Measurements from ENCODE around the gene DBP. TPM values are rescaled to one million over a fixed set of nuclear protein-coding genes. Genes with fewer than 3 reads are reported as not detected.

The DBP gene
- total RNA-seq, 4 donors from 2014 or later = 2.4 to 20.1 (median 10.1) TPM

DNA sequence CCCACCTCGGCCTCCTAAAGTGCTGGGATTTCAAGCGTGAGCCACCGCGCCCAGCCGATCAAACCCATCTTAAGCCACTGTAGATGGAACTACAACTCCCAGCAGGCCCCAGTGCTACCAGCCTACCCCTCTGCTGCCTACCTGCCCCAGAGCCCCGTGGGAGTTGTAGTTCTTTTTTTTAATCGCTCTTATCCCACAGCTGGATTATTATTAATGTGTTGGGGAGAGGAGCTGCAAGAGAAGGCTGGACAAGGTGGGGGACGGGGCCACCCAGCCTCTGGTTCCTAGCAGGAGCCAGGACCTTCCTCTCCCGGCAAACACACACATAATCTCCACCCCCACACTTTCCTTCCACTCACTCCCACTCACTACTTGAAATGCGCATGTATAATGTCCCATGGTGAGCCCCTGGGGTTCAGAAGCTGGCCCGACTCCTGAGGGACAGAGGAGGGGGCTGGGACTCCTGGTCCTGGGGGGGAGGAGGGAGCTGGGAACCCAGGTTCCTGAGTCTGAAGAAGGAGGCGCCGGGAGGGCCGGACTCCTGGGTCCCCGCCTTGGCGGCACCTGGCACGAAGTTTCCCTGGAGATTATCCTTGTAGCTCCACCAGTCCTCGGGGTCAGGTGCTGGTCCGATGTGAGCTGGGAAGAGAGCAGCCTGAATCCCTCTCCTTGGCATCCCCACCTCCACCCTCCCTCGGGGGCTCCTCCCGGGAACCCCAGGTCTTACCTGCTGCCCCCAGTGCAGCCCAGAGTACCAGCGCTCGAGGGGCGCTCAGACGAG, 7.8 kb upstream of the DBP start:
- Histone ChIP-seq H3K9me3 (no peaks in the 10 kb centered on the region), H3K27ac (peak overlapping the region; percentile 86 to 96 (median 91)), H3K4me3 (peak overlapping the region; percentile 59 to 67 (median 66)), H3K27me3 (no peaks in the 10 kb centered on the region), H3K36me3 (no peaks in the 10 kb centered on the region), H3K4me1 (peaks cover 0 to 27% (median 10%) of the 10 kb centered on the region in 4 donors)
- WGBS, 2 donors = 3 to 11% methylated on average over 18 to 25 of the region's 25 CpGs
- DNase-seq (ENCODE audit: low spot score in 2 of 2) = peak; percentile 66 to 84
- peak in 1 of 2 donors; percentile 41 for TF ChIP-seq POLR2A (IDR thresholded peaks at IDR 0.05)
- TF ChIP-seq, protein P1, sequence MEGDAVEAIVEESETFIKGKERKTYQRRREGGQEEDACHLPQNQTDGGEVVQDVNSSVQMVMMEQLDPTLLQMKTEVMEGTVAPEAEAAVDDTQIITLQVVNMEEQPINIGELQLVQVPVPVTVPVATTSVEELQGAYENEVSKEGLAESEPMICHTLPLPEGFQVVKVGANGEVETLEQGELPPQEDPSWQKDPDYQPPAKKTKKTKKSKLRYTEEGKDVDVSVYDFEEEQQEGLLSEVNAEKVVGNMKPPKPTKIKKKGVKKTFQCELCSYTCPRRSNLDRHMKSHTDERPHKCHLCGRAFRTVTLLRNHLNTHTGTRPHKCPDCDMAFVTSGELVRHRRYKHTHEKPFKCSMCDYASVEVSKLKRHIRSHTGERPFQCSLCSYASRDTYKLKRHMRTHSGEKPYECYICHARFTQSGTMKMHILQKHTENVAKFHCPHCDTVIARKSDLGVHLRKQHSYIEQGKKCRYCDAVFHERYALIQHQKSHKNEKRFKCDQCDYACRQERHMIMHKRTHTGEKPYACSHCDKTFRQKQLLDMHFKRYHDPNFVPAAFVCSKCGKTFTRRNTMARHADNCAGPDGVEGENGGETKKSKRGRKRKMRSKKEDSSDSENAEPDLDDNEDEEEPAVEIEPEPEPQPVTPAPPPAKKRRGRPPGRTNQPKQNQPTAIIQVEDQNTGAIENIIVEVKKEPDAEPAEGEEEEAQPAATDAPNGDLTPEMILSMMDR (IDR thresholded peaks at IDR 0.05) = no peak
- TF ChIP-seq EP300 (IDR thresholded peaks at IDR 0.05) = peak; percentile 48 to 49

DNA sequence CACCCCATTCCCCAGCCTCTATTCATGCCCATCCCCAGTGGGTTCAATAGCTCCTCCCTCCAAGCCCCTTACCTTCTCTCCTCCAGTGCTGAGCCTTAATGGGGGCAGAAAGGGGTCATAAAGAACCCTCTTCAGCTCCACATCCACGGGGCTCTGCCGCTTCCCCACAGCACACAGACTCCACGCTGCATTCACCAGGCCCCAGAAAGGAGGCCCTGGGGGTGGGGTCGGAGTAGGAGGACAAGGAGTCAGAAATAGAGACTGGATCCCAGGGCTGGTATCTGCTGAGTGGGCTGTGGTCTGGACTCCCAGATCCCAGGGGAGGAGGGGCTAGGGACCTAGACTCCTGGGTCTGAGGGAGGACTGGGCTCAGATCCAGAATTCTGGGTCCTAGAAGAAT, 7.2 kb upstream of the DBP start:
- Histone ChIP-seq H3K27ac (no peak overlapping the region), H3K4me1 (peaks cover 0 to 27% (median 10%) of the 10 kb centered on the region in 4 donors), H3K27me3 (no peaks in the 10 kb centered on the region), H3K4me3 (no peak overlapping the region), H3K9me3 (no peaks in the 10 kb centered on the region), H3K36me3 (no peaks in the 10 kb centered on the region)
- no peak for DNase-seq (ENCODE audit: low spot score in 2 of 2)
- TF ChIP-seq, protein P1 (IDR thresholded peaks at IDR 0.05) = no peak
- TF ChIP-seq POLR2A (IDR thresholded peaks at IDR 0.05) = no peak
- no peak for TF ChIP-seq EP300 (IDR thresholded peaks at IDR 0.05)
- 59 to 76% methylated on average over 4 of the region's 4 CpGs for WGBS, 2 donors

DNA sequence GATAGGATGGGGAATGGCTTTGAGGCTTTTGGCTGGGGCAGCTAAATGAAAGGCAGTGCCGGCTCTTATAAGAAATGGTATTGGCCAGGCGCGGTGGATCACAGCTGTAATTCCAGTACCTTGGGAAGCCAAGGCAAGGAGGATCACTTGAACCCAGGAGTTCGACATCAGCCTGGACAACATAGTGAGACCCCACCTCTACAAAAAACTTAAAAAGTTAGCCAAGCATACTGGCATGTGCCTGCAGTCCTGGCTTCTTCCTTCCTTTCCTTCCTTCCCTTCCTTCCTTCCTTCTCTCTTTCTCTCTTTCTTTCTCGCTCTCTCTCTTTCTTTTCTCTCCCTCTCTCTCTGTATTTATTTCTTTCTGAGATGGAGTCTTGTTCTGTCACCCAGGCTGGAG, 5.7 kb upstream of the DBP start:
- Histone ChIP-seq H3K4me3 (no peak overlapping the region), H3K4me1 (peaks cover 0 to 38% (median 17%) of the 10 kb centered on the region in 4 donors), H3K9me3 (no peaks in the 10 kb centered on the region), H3K27me3 (no peaks in the 10 kb centered on the region), H3K36me3 (no peaks in the 10 kb centered on the region), H3K27ac (no peak overlapping the region)
- TF ChIP-seq, protein P1 (IDR thresholded peaks at IDR 0.05) = no peak
- no peak for TF ChIP-seq POLR2A (IDR thresholded peaks at IDR 0.05)
- TF ChIP-seq EP300 (IDR thresholded peaks at IDR 0.05) = no peak
- 88 to 89% methylated on average over 5 of the region's 5 CpGs for WGBS, 2 donors
- DNase-seq (ENCODE audit: low spot score in 2 of 2) = no peak

DNA sequence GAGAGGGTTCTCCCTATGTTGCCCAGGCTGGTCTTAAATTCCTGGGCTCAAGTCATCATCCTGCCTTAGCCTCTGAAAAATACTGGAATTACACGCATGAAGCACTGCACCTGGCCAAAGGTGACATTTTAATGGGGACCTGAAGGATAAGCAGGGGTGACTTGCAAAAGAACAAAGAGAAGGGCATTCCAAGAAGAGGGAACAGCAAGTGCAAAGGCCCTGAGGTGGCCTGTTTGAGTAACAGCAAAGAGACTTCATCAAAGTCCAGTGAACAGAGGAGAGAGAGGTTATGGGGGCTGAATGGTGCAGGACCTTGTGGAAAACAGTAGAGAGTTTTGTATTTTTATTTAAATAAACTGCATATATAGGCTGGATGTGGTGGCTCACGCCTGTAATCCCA, 4.7 kb upstream of the DBP start:
- Histone ChIP-seq H3K9me3 (no peaks in the 10 kb centered on the region), H3K36me3 (no peaks in the 10 kb centered on the region), H3K4me3 (no peak overlapping the region), H3K27ac (no peak overlapping the region), H3K27me3 (no peaks in the 10 kb centered on the region), H3K4me1 (peaks cover 0 to 38% (median 17%) of the 10 kb centered on the region in 4 donors)
- TF ChIP-seq EP300 (IDR thresholded peaks at IDR 0.05) (no peak), POLR2A (IDR thresholded peaks at IDR 0.05) (no peak)
- TF ChIP-seq, protein P1 (IDR thresholded peaks at IDR 0.05) = no peak
- WGBS, 2 donors = 85 to 93% methylated on average over 2 of the region's 2 CpGs
- no peak for DNase-seq (ENCODE audit: low spot score in 2 of 2)
